IMR-90 (cell line): ENCODE results near the gene CLDN14. TPM values are rescaled to one million over a fixed set of nuclear protein-coding genes. Genes with fewer than 3 reads are reported as not detected.

Source experiments
- ATAC-seq: fragments of 200-7000 bp; cut with Tn5 transposase; 2 replicates; pipeline ENCODE4 v1.9.1; 2020; ENCODE audit warnings: low read depth, mild to moderate bottlenecking, moderate library complexity
- BruUV-seq: library from RNA; stranded (reverse); fragments of 400-500 nt; replicated peaks from 2 replicates; lab custom pipeline; 2021; lab: Mats Ljungman, UMichigan
- CTCF ChIA-PET: fragments of 300-600 bp; formaldehyde crosslinking; extraction: SDS; loops from one replicate; lab custom pipeline; 2021; ENCODE audit warnings: antibody characterized with exemption; lab: Yijun Ruan, JAX
- POLR2A ChIA-PET: fragments of 300-600 bp; sonication (Branson Sonifier 250); formaldehyde crosslinking; loops from one replicate; lab custom pipeline; 2022; ENCODE audit warnings: antibody characterized with exemption; ENCODE audit not compliant: unreplicated experiment; lab: Charles Lee
- DNase-seq: peaks from one replicate; pipeline ENCODE4 v3.0.0; 2013
- H2AFZ ChIP-seq: replicated peaks from 2 replicates; pipeline ENCODE3; 2013; ENCODE audit warnings: low read length, mild to moderate bottlenecking; ENCODE audit not compliant: poor library complexity
- H2AK5ac ChIP-seq: 2 replicates; pipeline ENCODE4 v1.6.1; 2013; ENCODE audit warnings: low read depth, low read length, inconsistent platforms
- H2AK9ac ChIP-seq: replicated peaks from 2 replicates; pipeline ENCODE3; 2013; ENCODE audit warnings: mild to moderate bottlenecking, low read depth, low read length, moderate library complexity; ENCODE audit not compliant: poor library complexity
- H2BK120ac ChIP-seq: 2 replicates; pipeline ENCODE4 v1.6.1; 2013; ENCODE audit warnings: low read depth, low read length, inconsistent platforms
- H2BK15ac ChIP-seq: 3 replicates; pipeline ENCODE4 v1.6.1; 2013; ENCODE audit warnings: low read depth, low read length, inconsistent platforms
- H2BK20ac ChIP-seq: 2 replicates; pipeline ENCODE4 v1.6.1; 2013; ENCODE audit warnings: low read depth, mild to moderate bottlenecking, inconsistent platforms, low read length, moderate library complexity
- H2BK5ac ChIP-seq: 2 replicates; pipeline ENCODE4 v1.6.1; 2013; ENCODE audit warnings: mild to moderate bottlenecking, low read depth, low read length, inconsistent platforms; ENCODE audit not compliant: poor library complexity, severe bottlenecking
- H3K14ac ChIP-seq: replicated peaks from 2 replicates; pipeline ENCODE4 v1.6.1; 2013; ENCODE audit warnings: low read depth, low read length, inconsistent platforms
- H3K18ac ChIP-seq: 2 replicates; pipeline ENCODE4 v1.6.1; 2013; ENCODE audit warnings: low read depth, low read length, control low read depth
- H3K23ac ChIP-seq: 2 replicates; pipeline ENCODE4 v1.6.1; 2013; ENCODE audit warnings: low read depth, low read length, inconsistent platforms
- H3K27ac ChIP-seq: 2 replicates; pipeline ENCODE4 v1.5.1; 2013; ENCODE audit warnings: mild to moderate bottlenecking, control low read depth, low read length; ENCODE audit not compliant: insufficient read depth
- H3K27me3 ChIP-seq: 2 replicates; pipeline ENCODE4 v1.6.1; 2013; ENCODE audit warnings: low read length; ENCODE audit not compliant: control insufficient read depth, insufficient read depth
- H3K36me3 ChIP-seq: 2 replicates; pipeline ENCODE4 v1.6.1; 2013; ENCODE audit warnings: low read length, mixed read lengths; ENCODE audit not compliant: control insufficient read depth, insufficient read depth
- H3K4ac ChIP-seq: 2 replicates; pipeline ENCODE4 v1.6.1; 2013; ENCODE audit warnings: low read depth, low read length, inconsistent platforms
- H3K4me1 ChIP-seq: 2 replicates; pipeline ENCODE4 v1.6.1; 2013; ENCODE audit warnings: low read length, mixed read lengths; ENCODE audit not compliant: control insufficient read depth, insufficient read depth
- H3K4me2 ChIP-seq: 2 replicates; pipeline ENCODE4 v1.6.1; 2013; ENCODE audit warnings: low read depth, mild to moderate bottlenecking, control low read depth, low read length, moderate library complexity
- H3K4me3 ChIP-seq: 2 replicates; pipeline ENCODE4 v1.5.1; 2013; ENCODE audit warnings: low read depth, mild to moderate bottlenecking, control low read depth, low read length, moderate library complexity; ENCODE audit not compliant: insufficient read depth
- H3K56ac ChIP-seq: 2 replicates; pipeline ENCODE4 v1.6.1; 2013; ENCODE audit warnings: low read length, inconsistent platforms; ENCODE audit not compliant: insufficient read depth; ENCODE audit errors: extremely low read depth
- H3K79me1 ChIP-seq, 2 experiments: 2 replicates each; pipeline ENCODE4 v1.6.1; 2013; ENCODE audit warnings: low read length in 2 of 2, inconsistent platforms in 1 of 2, low read depth in 1 of 2
- H3K9ac ChIP-seq: 2 replicates; pipeline ENCODE4 v1.6.1; 2013; ENCODE audit warnings: low read depth, low read length, control low read depth
- H3K9me1 ChIP-seq: 2 replicates; pipeline ENCODE4 v1.6.1; 2013; ENCODE audit warnings: low read length, inconsistent platforms; ENCODE audit not compliant: insufficient read depth
- H3K9me3 ChIP-seq: 2 replicates; pipeline ENCODE4 v1.6.1; 2013; ENCODE audit warnings: low read length; ENCODE audit not compliant: control insufficient read depth, insufficient read depth
- H4K20me1 ChIP-seq: 2 replicates; pipeline ENCODE4 v1.6.1; 2013; ENCODE audit warnings: low read length, inconsistent platforms; ENCODE audit not compliant: insufficient read depth
- H4K5ac ChIP-seq: 2 replicates; pipeline ENCODE4 v1.6.1; 2013; ENCODE audit warnings: mild to moderate bottlenecking, low read depth, low read length, control low read depth
- H4K8ac ChIP-seq, 2 experiments: 2 replicates each; pipeline ENCODE4 v1.6.1; 2013; ENCODE audit warnings: low read depth in 2 of 2, low read length in 2 of 2, control low read depth in 1 of 2, inconsistent platforms in 1 of 2
- H4K91ac ChIP-seq: 2 replicates; pipeline ENCODE4 v1.6.1; 2013; ENCODE audit warnings: low read depth, low read length, inconsistent platforms; ENCODE audit not compliant: insufficient read depth
- MAZ ChIP-seq: IDR thresholded peaks from 2 replicates; pipeline ENCODE4 v1.6.1; 2012; ENCODE audit warnings: low read depth, mild to moderate bottlenecking, low read length, improper control_type of control experiment, moderate library complexity, borderline replicate concordance
- RAD21 ChIP-seq: IDR thresholded peaks from 2 replicates; pipeline ENCODE4 v1.6.1; 2012; ENCODE audit warnings: low read length, improper control_type of control experiment
- RFX5 ChIP-seq: IDR thresholded peaks from 2 replicates; pipeline ENCODE4 v1.8.0; 2012; ENCODE audit warnings: low read depth, mild to moderate bottlenecking, low read length, moderate library complexity
- WGBS, 2 experiments: methylation state at CpG; one replicate each; pipeline versions ENCODE4 v1.1.5 to v1.1.7; 2013; ENCODE audit warnings: missing lambda C conversion rate in 2 of 2; ENCODE audit not compliant: insufficient read length in 1 of 2; ENCODE audit errors: extremely low coverage in 2 of 2; 5-methylcytosine and 5-hydroxymethylcytosine counted together
- dilution Hi-C: fragments of 300-500 bp; cut with HindIII; formaldehyde crosslinking; loops from one replicate; pipeline ENCODE4 v1.14.3; 2018; ENCODE audit warnings: low sequenced_read_pairs; ENCODE audit not compliant: unreplicated experiment
- in situ Hi-C: fragments of 300-500 bp; cut with MboI; formaldehyde crosslinking; loops from 3 replicates; pipeline ENCODE4 v1.14.3; 2019; ENCODE audit warnings: low sequenced_read_pairs, inconsistent platforms, mixed read lengths
- intact Hi-C: fragments of 100-400 bp; cut with micrococcal nuclease; formaldehyde crosslinking; loops from 2 replicates; pipeline ENCODE4 v1.10.0; 2022
- polyA plus RNA-seq, 3 experiments: library from polyadenylated mRNA; depleted of rRNA; stranded (reverse); fragments of >200 nt; gene quantifications; 2 replicates each; pipeline ENCODE4 v1.2.3, GENCODE V29; 2012; ENCODE audit warnings: low replicate concordance in 1 of 3
- total RNA-seq: library from RNA; depleted of rRNA; stranded (reverse); fragments of >200 nt; gene quantifications from 2 replicates; pipeline ENCODE4 v1.2.3, GENCODE V29; 2012

CLDN14 gene
- total and polyA plus RNA-seq, 2 of the 4 experiments (the other 2 are of a cell fraction): not detected

DNA sequence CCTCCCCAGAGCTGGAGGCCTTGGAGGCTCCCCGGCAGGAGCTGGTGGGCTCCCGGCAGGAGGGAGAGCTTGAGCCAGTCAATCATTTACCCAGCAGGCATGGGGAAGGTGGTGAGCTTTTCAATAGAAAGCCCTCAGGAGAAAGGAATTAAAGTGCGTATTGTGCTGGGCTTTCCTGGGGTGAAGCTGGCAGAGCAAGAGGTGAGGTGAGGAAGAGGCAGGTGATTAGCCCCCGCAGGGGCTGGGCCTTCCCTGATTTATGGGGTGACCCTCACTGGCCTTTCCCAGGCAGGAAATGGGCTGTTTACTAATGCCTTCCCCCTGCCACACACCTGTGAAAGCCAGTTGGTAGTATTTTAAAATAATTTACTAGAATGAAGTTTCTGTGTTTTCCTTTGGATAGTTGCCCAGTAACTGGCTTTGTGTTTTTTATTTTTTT is 25.8 kb downstream of the CLDN14 start:
- no peak overlapping the region for H3K9ac ChIP-seq
- no peak overlapping the region for H2AK5ac ChIP-seq
- H2BK20ac ChIP-seq: no peak overlapping the region
- H3K9me1 ChIP-seq: 0 out of 2 replicates have a peak, but pooled peaks cover 2% of the 10 kb centered on the region
- dilution Hi-C loops: no loop called here
- H3K18ac ChIP-seq: no peak overlapping the region
- TF ChIP-seq RAD21 (no peak), MAZ (no peak), RFX5 (no peak)
- no peaks in the 10 kb centered on the region for H3K9me3 ChIP-seq
- H3K56ac ChIP-seq: no peak overlapping the region
- no TSS peak for BruUV-seq
- in situ Hi-C loops: no loop called here
- no peak overlapping the region for H4K8ac ChIP-seq
- no peak overlapping the region for H3K4me2 ChIP-seq
- H3K23ac ChIP-seq: no peak overlapping the region
- no peaks in the 10 kb centered on the region for H3K79me1 ChIP-seq
- WGBS, 2 experiments: 41% methylated on average over 3 of the region's 4 CpGs; no CpG with 5 or more reads in 1 of the 2 experiments
- H3K27me3 ChIP-seq: no peaks in the 10 kb centered on the region
- no peak overlapping the region for H2BK120ac ChIP-seq
- H2AFZ ChIP-seq: no peak overlapping the region
- H3K36me3 ChIP-seq: no peaks in the 10 kb centered on the region
- H4K20me1 ChIP-seq: no peaks in the 10 kb centered on the region
- H3K14ac ChIP-seq: no peak overlapping the region
- no peak overlapping the region for H4K91ac ChIP-seq
- H3K4me1 ChIP-seq: peaks cover 4% of the 10 kb centered on the region; the same call in 1 of the 2 replicates
- no peak overlapping the region for H3K4me3 ChIP-seq
- DNase-seq (no peak), ATAC-seq (no peak)
- H3K27ac ChIP-seq: no peak overlapping the region
- H2AK9ac ChIP-seq: no peak overlapping the region
- H4K5ac ChIP-seq: no peak overlapping the region
- intact Hi-C loops: no loop called here
- no peak overlapping the region for H2BK15ac ChIP-seq
- POLR2A ChIA-PET: no interaction called here
- no peak overlapping the region for H2BK5ac ChIP-seq
- H3K4ac ChIP-seq: no peak overlapping the region
- CTCF ChIA-PET: interaction anchor here (0.7 to 0.9 kb wide), 2 partner anchors 10 to 70 kb away, joined by 3 read pairs; no protein-coding TSS in a partner anchor
